MM.1S (cell line): Measurements from ENCODE around the gene FOXK1.

Experiments
- EZH2 ChIP-seq: fragments of 300-600 bp; sonication (generic); optimal IDR thresholded peaks from 2 replicates; pipeline ENCODE3; 2017; ENCODE audit warnings: low read depth, mild to moderate bottlenecking, antibody characterized with exemption, low read length, mixed read lengths
- TF ChIP-seq, protein P1 (sequence below): fragments of 300-600 bp; sonication (generic); IDR thresholded peaks from 2 replicates; pipeline ENCODE4 v1.5.1; 2016; ENCODE audit warnings: antibody characterized with exemption, low read length, mixed read lengths

DNA sequence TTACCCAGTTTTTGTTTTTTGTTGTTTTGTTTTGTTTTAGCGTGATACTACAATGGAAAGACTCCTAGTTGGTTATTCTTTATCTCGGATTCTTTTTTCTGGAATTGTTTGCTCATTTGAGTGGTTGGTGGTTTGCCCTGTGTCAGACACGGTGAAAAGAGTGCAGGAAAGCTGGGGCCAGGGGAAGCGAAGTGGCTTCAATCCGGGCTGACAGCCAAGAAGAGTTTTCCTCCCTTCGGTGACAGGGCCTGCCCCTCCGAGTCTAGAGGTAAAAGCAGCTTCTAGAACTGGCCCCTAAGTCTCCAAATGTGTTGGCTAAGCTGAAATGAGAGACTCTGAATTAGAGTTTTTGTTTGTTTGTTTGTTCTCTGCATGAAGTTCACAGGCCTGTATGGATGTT, 87.7 kb downstream of the FOXK1 start:
- TF ChIP-seq, protein P1, sequence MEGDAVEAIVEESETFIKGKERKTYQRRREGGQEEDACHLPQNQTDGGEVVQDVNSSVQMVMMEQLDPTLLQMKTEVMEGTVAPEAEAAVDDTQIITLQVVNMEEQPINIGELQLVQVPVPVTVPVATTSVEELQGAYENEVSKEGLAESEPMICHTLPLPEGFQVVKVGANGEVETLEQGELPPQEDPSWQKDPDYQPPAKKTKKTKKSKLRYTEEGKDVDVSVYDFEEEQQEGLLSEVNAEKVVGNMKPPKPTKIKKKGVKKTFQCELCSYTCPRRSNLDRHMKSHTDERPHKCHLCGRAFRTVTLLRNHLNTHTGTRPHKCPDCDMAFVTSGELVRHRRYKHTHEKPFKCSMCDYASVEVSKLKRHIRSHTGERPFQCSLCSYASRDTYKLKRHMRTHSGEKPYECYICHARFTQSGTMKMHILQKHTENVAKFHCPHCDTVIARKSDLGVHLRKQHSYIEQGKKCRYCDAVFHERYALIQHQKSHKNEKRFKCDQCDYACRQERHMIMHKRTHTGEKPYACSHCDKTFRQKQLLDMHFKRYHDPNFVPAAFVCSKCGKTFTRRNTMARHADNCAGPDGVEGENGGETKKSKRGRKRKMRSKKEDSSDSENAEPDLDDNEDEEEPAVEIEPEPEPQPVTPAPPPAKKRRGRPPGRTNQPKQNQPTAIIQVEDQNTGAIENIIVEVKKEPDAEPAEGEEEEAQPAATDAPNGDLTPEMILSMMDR = no peak
- TF ChIP-seq EZH2 = no peak
